HepG2 (cell line): ENCODE data around the gene TPD52L2. TPM values are rescaled to one million over a fixed set of nuclear protein-coding genes. Genes with fewer than 3 reads are reported as not detected.

Experiments
- DNMT1 ChIP-seq: sonication (generic); formaldehyde crosslinking; IDR thresholded peaks from 2 replicates; pipeline ENCODE4 v1.5.1; 2020; ENCODE audit warnings: mild to moderate bottlenecking, missing genetic modification reagents
- EHMT2 ChIP-seq: fragments of 200-600 bp; sonication (generic); IDR thresholded peaks from 2 replicates; pipeline ENCODE4 v1.7.0; 2017; ENCODE audit warnings: antibody characterized with exemption, low read depth, low read length, borderline replicate concordance
- FOXP1 ChIP-seq, 2 experiments: fragments of 450-650 bp in 1 of 2; IDR thresholded peaks; 2 replicates each; pipeline ENCODE4 v1.6.1; 2017 to 2018; ENCODE audit warnings: antibody characterized with exemption in 1 of 2
- HDAC6 ChIP-seq: fragments of 200-600 bp; sonication (generic); IDR thresholded peaks from 2 replicates; pipeline ENCODE4 v1.7.0; 2017; ENCODE audit warnings: mild to moderate bottlenecking, antibody characterized with exemption, low read length, low read depth
- ISX ChIP-seq: sonication (generic); formaldehyde crosslinking; conservative IDR thresholded peaks from 2 replicates; pipeline ENCODE4 v1.5.0; 2020; ENCODE audit warnings: missing genetic modification reagents
- KMT2A ChIP-seq: sonication (generic); formaldehyde crosslinking; IDR thresholded peaks from 2 replicates; pipeline ENCODE4 v1.4.0; 2020; ENCODE audit warnings: missing genetic modification reagents
- MEF2D ChIP-seq: sonication (generic); formaldehyde crosslinking; IDR thresholded peaks from 2 replicates; pipeline ENCODE4 v1.5.1; 2020; ENCODE audit warnings: mild to moderate bottlenecking, missing genetic modification reagents
- MYNN ChIP-seq: sonication (generic); formaldehyde crosslinking; IDR thresholded peaks from 2 replicates; pipeline ENCODE4 v1.4.0; 2020; ENCODE audit warnings: mild to moderate bottlenecking, low read depth, missing genetic modification reagents
- RFX3 ChIP-seq: IDR thresholded peaks from 2 replicates; pipeline ENCODE4 v1.6.1; 2016; ENCODE audit warnings: missing biosample characterization, missing genetic modification reagents
- SATB2 ChIP-seq: sonication (generic); formaldehyde crosslinking; IDR thresholded peaks from 2 replicates; pipeline ENCODE4 v1.5.0; 2020; ENCODE audit warnings: missing genetic modification reagents
- SIX4 ChIP-seq: sonication (generic); formaldehyde crosslinking; IDR thresholded peaks from 2 replicates; pipeline ENCODE4 v1.4.0; 2020; ENCODE audit warnings: missing genetic modification reagents
- ZBTB38 ChIP-seq: sonication (generic); formaldehyde crosslinking; IDR thresholded peaks from 2 replicates; pipeline ENCODE4 v1.5.1; 2020; ENCODE audit warnings: mild to moderate bottlenecking, missing genetic modification reagents
- ZNF260 ChIP-seq: sonication (generic); formaldehyde crosslinking; IDR thresholded peaks from 2 replicates; pipeline ENCODE4 v1.4.0; 2020; ENCODE audit warnings: missing genetic modification reagents, low read depth, mild to moderate bottlenecking, borderline replicate concordance
- ZNF549 ChIP-seq: sonication (generic); formaldehyde crosslinking; IDR thresholded peaks from 2 replicates; pipeline ENCODE4 v1.5.0; 2020; ENCODE audit warnings: missing genetic modification reagents
- ZNF562 ChIP-seq: sonication (generic); formaldehyde crosslinking; IDR thresholded peaks from 2 replicates; pipeline ENCODE4 v1.8.0; 2022; ENCODE audit warnings: missing genetic modification reagents, borderline replicate concordance
- ZNF781 ChIP-seq: sonication (generic); formaldehyde crosslinking; IDR thresholded peaks from 2 replicates; pipeline ENCODE4 v1.5.1; 2020; ENCODE audit warnings: borderline replicate concordance, mild to moderate bottlenecking, missing genetic modification reagents; ENCODE audit errors: not compliant biosample characterization
- polyA plus RNA-seq, 8 experiments: library from polyadenylated mRNA; depleted of rRNA in 3 of 8; stranded (reverse) in 7 of 8; unstranded in 1 of 8; fragments of >200 nt; fragmentation: Illumina TruSeq in 4 of 8; extraction: Trizol in 4 of 8; gene quantifications; 2 replicates each; pipeline versions ENCODE4 v1.2.1 to v1.2.3, GENCODE V29; 2011 to 2016; ENCODE audit warnings: low read depth in 4 of 8, missing spikeins in 1 of 8, mixed read lengths in 1 of 8; ENCODE audit not compliant: insufficient read depth in 1 of 8
- total RNA-seq, 5 experiments: library from RNA; depleted of rRNA; stranded (reverse); fragments of >200 nt; fragmentation: Illumina TruSeq; extraction: Trizol; gene quantifications; 2 replicates each; pipeline ENCODE4 v1.2.3, GENCODE V29; 2016; ENCODE audit warnings: low read depth in 1 of 5
- TF ChIP-seq, protein P1 (sequence below): sonication (generic); formaldehyde crosslinking; IDR thresholded peaks from 2 replicates; pipeline ENCODE4 v1.8.0; 2023; ENCODE audit warnings: mild to moderate bottlenecking, missing genetic modification reagents
- TF ChIP-seq, protein P2 (sequence below): sonication (generic); formaldehyde crosslinking; IDR thresholded peaks from 2 replicates; pipeline ENCODE4 v1.5.1; 2020; ENCODE audit warnings: missing genetic modification reagents, mild to moderate bottlenecking, borderline replicate concordance
- TF ChIP-seq, protein P3 (sequence below): sonication (generic); formaldehyde crosslinking; IDR thresholded peaks from 2 replicates; pipeline ENCODE4 v1.8.0; 2022; ENCODE audit warnings: missing genetic modification reagents, mild to moderate bottlenecking, moderate library complexity, borderline replicate concordance
- TF ChIP-seq, protein P4 (sequence below): sonication (generic); formaldehyde crosslinking; IDR thresholded peaks from 2 replicates; pipeline ENCODE4 v1.4.0; 2020; ENCODE audit warnings: missing genetic modification reagents, borderline replicate concordance

The TPD52L2 gene
- total and polyA plus RNA-seq, 2 of the 13 experiments (the other 11 are each of a cell fraction or from before 2014, with no cell fraction given) = 156 to 184 TPM

DNA sequence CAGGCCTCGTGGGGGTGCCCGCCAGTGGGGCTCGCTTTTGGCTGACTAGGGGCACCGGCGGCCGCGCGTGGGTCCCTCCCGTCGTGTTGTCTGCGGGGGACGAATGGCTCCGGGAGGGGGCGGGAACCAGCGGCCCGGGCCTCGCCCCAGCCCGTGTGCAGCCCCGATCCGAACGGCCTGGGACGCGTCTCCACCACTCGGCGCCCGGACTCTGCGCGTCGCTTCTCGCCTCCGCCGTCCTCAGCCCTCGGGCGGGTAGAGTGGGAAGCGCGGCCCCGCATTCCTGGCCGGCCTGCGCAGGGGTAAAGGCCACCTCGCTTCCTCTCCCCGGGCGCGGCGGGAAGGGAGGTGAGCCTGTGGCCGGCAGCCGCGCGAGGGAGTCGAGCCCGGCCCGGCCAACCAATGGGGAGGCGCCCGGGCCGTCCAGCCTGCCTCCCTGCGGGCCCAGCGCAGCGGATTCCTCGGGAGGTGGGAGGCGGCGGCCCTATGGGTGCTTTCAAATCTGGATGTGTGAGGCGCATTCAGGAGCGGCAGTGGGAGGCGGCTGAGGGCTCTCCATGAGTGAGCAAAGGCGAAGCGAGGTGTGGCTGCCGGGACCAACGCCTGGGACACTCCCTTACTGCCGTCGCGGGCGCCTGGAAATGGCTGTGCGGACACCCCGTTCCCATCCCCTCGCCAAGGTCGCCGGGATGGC, 32.9 kb upstream of the TPD52L2 start (continued):
- TF ChIP-seq, protein P1, sequence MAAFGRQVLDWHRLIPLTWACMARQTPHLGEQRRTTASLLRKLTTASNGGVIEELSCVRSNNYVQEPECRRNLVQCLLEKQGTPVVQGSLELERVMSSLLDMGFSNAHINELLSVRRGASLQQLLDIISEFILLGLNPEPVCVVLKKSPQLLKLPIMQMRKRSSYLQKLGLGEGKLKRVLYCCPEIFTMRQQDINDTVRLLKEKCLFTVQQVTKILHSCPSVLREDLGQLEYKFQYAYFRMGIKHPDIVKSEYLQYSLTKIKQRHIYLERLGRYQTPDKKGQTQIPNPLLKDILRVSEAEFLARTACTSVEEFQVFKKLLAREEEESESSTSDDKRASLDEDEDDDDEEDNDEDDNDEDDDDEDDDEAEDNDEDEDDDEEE (CRISPR knock-in tag) = peak; percentile 94; the same call in 1 of the 2 replicates
- TF ChIP-seq ZNF260 (CRISPR knock-in tag) (no peak), DNMT1 (CRISPR knock-in tag) (no peak), MEF2D (CRISPR knock-in tag) (peak; percentile 44; the same call in 1 of the 2 replicates), HDAC6 (no peak), KMT2A (CRISPR knock-in tag) (peak; percentile 72; the same call in 1 of the 2 replicates), ISX (CRISPR knock-in tag) (no peak), ZBTB38 (peak; percentile 71; the same call in 1 of the 2 replicates), SIX4 (CRISPR knock-in tag) (no peak), SATB2 (no peak), ZNF562 (CRISPR knock-in tag) (no peak), EHMT2 (no peak), FOXP1 (IDR thresholded peaks at IDR 0.05) (no peak), FOXP1 (CRISPR knock-in tag; IDR thresholded peaks at IDR 0.05) (no peak), MYNN (CRISPR knock-in tag) (no peak), RFX3 (CRISPR knock-in tag) (no peak), ZNF781 (no peak), ZNF549 (CRISPR knock-in tag) (peak; percentile 59; the same call in 1 of the 2 replicates)
- TF ChIP-seq, protein P2, sequence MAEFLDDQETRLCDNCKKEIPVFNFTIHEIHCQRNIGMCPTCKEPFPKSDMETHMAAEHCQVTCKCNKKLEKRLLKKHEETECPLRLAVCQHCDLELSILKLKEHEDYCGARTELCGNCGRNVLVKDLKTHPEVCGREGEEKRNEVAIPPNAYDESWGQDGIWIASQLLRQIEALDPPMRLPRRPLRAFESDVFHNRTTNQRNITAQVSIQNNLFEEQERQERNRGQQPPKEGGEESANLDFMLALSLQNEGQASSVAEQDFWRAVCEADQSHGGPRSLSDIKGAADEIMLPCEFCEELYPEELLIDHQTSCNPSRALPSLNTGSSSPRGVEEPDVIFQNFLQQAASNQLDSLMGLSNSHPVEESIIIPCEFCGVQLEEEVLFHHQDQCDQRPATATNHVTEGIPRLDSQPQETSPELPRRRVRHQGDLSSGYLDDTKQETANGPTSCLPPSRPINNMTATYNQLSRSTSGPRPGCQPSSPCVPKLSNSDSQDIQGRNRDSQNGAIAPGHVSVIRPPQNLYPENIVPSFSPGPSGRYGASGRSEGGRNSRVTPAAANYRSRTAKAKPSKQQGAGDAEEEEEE (CRISPR knock-in tag) = no peak
- TF ChIP-seq, protein P3, sequence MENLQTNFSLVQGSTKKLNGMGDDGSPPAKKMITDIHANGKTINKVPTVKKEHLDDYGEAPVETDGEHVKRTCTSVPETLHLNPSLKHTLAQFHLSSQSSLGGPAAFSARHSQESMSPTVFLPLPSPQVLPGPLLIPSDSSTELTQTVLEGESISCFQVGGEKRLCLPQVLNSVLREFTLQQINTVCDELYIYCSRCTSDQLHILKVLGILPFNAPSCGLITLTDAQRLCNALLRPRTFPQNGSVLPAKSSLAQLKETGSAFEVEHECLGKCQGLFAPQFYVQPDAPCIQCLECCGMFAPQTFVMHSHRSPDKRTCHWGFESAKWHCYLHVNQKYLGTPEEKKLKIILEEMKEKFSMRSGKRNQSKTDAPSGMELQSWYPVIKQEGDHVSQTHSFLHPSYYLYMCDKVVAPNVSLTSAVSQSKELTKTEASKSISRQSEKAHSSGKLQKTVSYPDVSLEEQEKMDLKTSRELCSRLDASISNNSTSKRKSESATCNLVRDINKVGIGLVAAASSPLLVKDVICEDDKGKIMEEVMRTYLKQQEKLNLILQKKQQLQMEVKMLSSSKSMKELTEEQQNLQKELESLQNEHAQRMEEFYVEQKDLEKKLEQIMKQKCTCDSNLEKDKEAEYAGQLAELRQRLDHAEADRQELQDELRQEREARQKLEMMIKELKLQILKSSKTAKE (CRISPR knock-in tag) = no peak
- TF ChIP-seq, protein P4, sequence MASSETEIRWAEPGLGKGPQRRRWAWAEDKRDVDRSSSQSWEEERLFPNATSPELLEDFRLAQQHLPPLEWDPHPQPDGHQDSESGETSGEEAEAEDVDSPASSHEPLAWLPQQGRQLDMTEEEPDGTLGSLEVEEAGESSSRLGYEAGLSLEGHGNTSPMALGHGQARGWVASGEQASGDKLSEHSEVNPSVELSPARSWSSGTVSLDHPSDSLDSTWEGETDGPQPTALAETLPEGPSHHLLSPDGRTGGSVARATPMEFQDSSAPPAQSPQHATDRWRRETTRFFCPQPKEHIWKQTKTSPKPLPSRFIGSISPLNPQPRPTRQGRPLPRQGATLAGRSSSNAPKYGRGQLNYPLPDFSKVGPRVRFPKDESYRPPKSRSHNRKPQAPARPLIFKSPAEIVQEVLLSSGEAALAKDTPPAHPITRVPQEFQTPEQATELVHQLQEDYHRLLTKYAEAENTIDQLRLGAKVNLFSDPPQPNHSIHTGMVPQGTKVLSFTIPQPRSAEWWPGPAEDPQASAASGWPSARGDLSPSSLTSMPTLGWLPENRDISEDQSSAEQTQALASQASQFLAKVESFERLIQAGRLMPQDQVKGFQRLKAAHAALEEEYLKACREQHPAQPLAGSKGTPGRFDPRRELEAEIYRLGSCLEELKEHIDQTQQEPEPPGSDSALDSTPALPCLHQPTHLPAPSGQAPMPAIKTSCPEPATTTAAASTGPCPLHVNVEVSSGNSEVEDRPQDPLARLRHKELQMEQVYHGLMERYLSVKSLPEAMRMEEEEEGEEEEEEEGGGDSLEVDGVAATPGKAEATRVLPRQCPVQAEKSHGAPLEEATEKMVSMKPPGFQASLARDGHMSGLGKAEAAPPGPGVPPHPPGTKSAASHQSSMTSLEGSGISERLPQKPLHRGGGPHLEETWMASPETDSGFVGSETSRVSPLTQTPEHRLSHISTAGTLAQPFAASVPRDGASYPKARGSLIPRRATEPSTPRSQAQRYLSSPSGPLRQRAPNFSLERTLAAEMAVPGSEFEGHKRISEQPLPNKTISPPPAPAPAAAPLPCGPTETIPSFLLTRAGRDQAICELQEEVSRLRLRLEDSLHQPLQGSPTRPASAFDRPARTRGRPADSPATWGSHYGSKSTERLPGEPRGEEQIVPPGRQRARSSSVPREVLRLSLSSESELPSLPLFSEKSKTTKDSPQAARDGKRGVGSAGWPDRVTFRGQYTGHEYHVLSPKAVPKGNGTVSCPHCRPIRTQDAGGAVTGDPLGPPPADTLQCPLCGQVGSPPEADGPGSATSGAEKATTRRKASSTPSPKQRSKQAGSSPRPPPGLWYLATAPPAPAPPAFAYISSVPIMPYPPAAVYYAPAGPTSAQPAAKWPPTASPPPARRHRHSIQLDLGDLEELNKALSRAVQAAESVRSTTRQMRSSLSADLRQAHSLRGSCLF (CRISPR knock-in tag) = no peak
